Panc1 (cell line): ENCODE data around the gene CFAP53. TPM values are rescaled to one million over a fixed set of nuclear protein-coding genes. Genes with fewer than 3 reads are reported as not detected.
"Not testable (repeated sequence)": the region's sequence is repeated elsewhere in the genome, so short reads cannot be mapped to it uniquely, and the experiment has no call there.

ENCODE experiments used
- ATAC-seq: fragments of 200-7000 bp; cut with Tn5 transposase; 2 replicates; pipeline ENCODE4 v1.9.1; 2020; ENCODE audit warnings: mild to moderate bottlenecking, moderate library complexity
- BruUV-seq: library from RNA; stranded (reverse); fragments of 400-500 nt; replicated peaks from 2 replicates; lab custom pipeline; 2021; lab: Mats Ljungman, UMichigan
- CTCF ChIA-PET: fragments of 300-600 bp; sonication (Branson Sonifier 250); formaldehyde crosslinking; loops from one replicate; lab custom pipeline; 2022; ENCODE audit warnings: antibody characterized with exemption; lab: Charles Lee
- POLR2A ChIA-PET: fragments of 300-600 bp; sonication (Branson Sonifier 250); formaldehyde crosslinking; loops from one replicate; lab custom pipeline; 2022; ENCODE audit warnings: antibody characterized with exemption; lab: Charles Lee
- DNase-seq: peaks from one replicate; pipeline ENCODE4 v3.0.0-alpha.2; 2010; ENCODE audit warnings: low read depth, low spot score
- H3K27ac ChIP-seq: 2 replicates; pipeline ENCODE4 v1.5.1; 2011; ENCODE audit warnings: mild to moderate bottlenecking, low read length, inconsistent platforms
- H3K27me3 ChIP-seq: fragments of 200-500 bp; sonication (Bioruptor generic); 2 replicates; pipeline ENCODE4 v1.6.0; 2014; ENCODE audit warnings: low read length, inconsistent platforms; ENCODE audit not compliant: control insufficient read depth, insufficient read depth
- H3K36me3 ChIP-seq: fragments of 200-500 bp; sonication (Bioruptor generic); 2 replicates; pipeline ENCODE4 v1.5.1; 2014; ENCODE audit warnings: inconsistent platforms, mild to moderate bottlenecking, low read length, moderate library complexity; ENCODE audit not compliant: control insufficient read depth, insufficient read depth
- H3K4me1 ChIP-seq: 2 replicates; pipeline ENCODE4 v1.5.1; 2011; ENCODE audit warnings: inconsistent platforms, mild to moderate bottlenecking, low read length, moderate library complexity; ENCODE audit not compliant: control insufficient read depth, insufficient read depth
- H3K4me3 ChIP-seq, 2 experiments: 2 replicates each; pipeline ENCODE4 v1.5.1; 2011 to 2012; ENCODE audit warnings: low read depth in 2 of 2, low read length in 2 of 2, mild to moderate bottlenecking in 2 of 2, inconsistent platforms in 1 of 2, moderate library complexity in 1 of 2
- H3K9me3 ChIP-seq: fragments of 200-500 bp; sonication (Bioruptor generic); 2 replicates; pipeline ENCODE4 v1.5.1; 2014; ENCODE audit warnings: low read depth, mild to moderate bottlenecking, inconsistent platforms, low read length, moderate library complexity; ENCODE audit not compliant: control insufficient read depth, insufficient read depth
- CTCF ChIP-seq: fragments of 450-650 bp; IDR thresholded peaks from 2 replicates; pipeline ENCODE4 v1.5.1; 2017; ENCODE audit warnings: mild to moderate bottlenecking
- POLR2AphosphoS5 ChIP-seq: IDR thresholded peaks from 2 replicates; pipeline ENCODE4 v1.6.1; 2012; ENCODE audit warnings: mild to moderate bottlenecking, low read depth, low read length, moderate library complexity
- REST ChIP-seq, 2 experiments: IDR thresholded peaks; 2 replicates each; pipeline ENCODE4 v1.6.1; 2011 to 2012; ENCODE audit warnings: low read depth in 2 of 2, control low read depth in 1 of 2, low read length in 1 of 2, mild to moderate bottlenecking in 1 of 2, moderate library complexity in 1 of 2; ENCODE audit not compliant: insufficient read depth in 1 of 2
- SIN3A ChIP-seq: IDR thresholded peaks from 2 replicates; pipeline ENCODE4 v1.6.1; 2012; ENCODE audit warnings: low read depth, mild to moderate bottlenecking, low read length, moderate library complexity, borderline replicate concordance; ENCODE audit not compliant: insufficient read depth
- TCF7L2 ChIP-seq: IDR thresholded peaks from 2 replicates; pipeline ENCODE4 v1.6.1; 2011; ENCODE audit warnings: mild to moderate bottlenecking, low read depth, low read length, inconsistent platforms
- in situ Hi-C: cut with HindIII; loops from 2 replicates; pipeline ENCODE4 v1.10.0; 2016; ENCODE audit warnings: low sequenced_read_pairs, low pct_unique_long_range_greater_than_20kb
- intact Hi-C: fragments of 100-400 bp; cut with micrococcal nuclease; formaldehyde crosslinking; loops from one replicate; pipeline ENCODE4 v1.10.0; 2022; ENCODE audit not compliant: unreplicated experiment
- total RNA-seq: library from RNA; stranded (reverse); gene quantifications from one replicate; pipeline ENCODE4 v1.2.1, GENCODE V29; 2021; ENCODE audit not compliant: unreplicated experiment

CFAP53 gene
- total RNA-seq, 1 experiment from 2014 or later = 0.23 TPM

GRCh38 chr18:50310080-50310479 lies 43.8 kb upstream of the CFAP53 start:
- H3K4me1 ChIP-seq = peaks cover 4% of the 10 kb centered on the region; the same call in 1 of the 2 replicates
- no peak overlapping the region for H3K27ac ChIP-seq
- DNase-seq (no peak), ATAC-seq (no peak)
- POLR2A ChIA-PET = no interaction called here
- H3K27me3 ChIP-seq = no peaks in the 10 kb centered on the region
- in situ Hi-C loops = no loop called here
- H3K36me3 ChIP-seq = no peaks in the 10 kb centered on the region
- CTCF ChIA-PET = no interaction called here
- H3K4me3 ChIP-seq = no peak overlapping the region
- intact Hi-C loops = no loop called here
- H3K9me3 ChIP-seq = no peaks in the 10 kb centered on the region
- BruUV-seq = no TSS peak
- no peak for TF ChIP-seq POLR2AphosphoS5
- TF ChIP-seq TCF7L2 = no peak
- TF ChIP-seq REST (IDR thresholded peaks at IDR 0.05; ENCODE audit: insufficient read depth in 1 of 2, low read depth in 2 of 2, low read length in 1 of 2) = no peak
- TF ChIP-seq CTCF = no peak
- TF ChIP-seq SIN3A = no peak

GRCh38 chr18:50308851-50309250 lies 42.6 kb upstream of the CFAP53 start:
- POLR2A ChIA-PET, CTCF ChIA-PET, H3K27ac ChIP-seq, DNase-seq, H3K4me1 ChIP-seq, H3K36me3 ChIP-seq, H3K4me3 ChIP-seq, intact Hi-C loops, H3K9me3 ChIP-seq, in situ Hi-C loops, ATAC-seq, H3K27me3 ChIP-seq, BruUV-seq: not testable (repeated sequence)

- Histone ChIP-seq H3K36me3 (no peaks in the 10 kb centered on the region), H3K27ac (no peak overlapping the region), H3K4me1 (peaks cover 4% of the 10 kb centered on the region; the same call in 1 of the 2 replicates), H3K27me3 (no peaks in the 10 kb centered on the region), H3K9me3 (no peaks in the 10 kb centered on the region), H3K4me3 (peak overlapping the region; percentile 43 to 66)
- intact Hi-C loops = no loop called here
- BruUV-seq = no TSS peak
- ChIA-PET CTCF (no interaction called here), POLR2A (no interaction called here)
- in situ Hi-C loops = no loop called here
- no peak for TF ChIP-seq CTCF
- no peak for TF ChIP-seq TCF7L2
- TF ChIP-seq POLR2AphosphoS5 = no peak
- no peak for TF ChIP-seq REST (IDR thresholded peaks at IDR 0.05; ENCODE audit: insufficient read depth in 1 of 2, low read depth in 2 of 2, low read length in 1 of 2)
- TF ChIP-seq SIN3A = no peak
- DNase-seq (peak; percentile 45), ATAC-seq (peak; percentile 98)
Observed at GRCh38 chr18:50307738-50308470, 41.6 kb upstream of the CFAP53 start.
